ENCODE data around the gene MAF.

DNA sequence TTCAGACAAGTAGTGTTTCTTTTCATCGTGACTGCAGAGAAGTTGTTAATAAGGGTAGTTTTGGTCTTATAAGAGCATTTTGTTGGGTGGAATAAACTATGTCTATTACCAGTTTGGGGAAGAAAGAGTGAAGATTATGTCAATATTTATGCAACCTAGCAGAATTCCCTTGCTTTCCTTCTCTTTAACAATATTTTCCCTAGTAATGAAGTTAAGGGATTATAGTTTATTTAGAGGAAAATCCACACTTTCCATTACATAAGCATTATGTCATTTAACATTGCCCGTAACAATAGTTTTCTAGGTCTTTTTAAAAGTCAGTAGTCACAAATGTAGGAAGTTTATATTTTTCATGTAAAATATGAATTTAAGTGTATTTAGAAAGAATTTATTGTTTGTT lies 2.5 kb upstream of the MAF start:
- TF ChIP-seq, protein P1, sequence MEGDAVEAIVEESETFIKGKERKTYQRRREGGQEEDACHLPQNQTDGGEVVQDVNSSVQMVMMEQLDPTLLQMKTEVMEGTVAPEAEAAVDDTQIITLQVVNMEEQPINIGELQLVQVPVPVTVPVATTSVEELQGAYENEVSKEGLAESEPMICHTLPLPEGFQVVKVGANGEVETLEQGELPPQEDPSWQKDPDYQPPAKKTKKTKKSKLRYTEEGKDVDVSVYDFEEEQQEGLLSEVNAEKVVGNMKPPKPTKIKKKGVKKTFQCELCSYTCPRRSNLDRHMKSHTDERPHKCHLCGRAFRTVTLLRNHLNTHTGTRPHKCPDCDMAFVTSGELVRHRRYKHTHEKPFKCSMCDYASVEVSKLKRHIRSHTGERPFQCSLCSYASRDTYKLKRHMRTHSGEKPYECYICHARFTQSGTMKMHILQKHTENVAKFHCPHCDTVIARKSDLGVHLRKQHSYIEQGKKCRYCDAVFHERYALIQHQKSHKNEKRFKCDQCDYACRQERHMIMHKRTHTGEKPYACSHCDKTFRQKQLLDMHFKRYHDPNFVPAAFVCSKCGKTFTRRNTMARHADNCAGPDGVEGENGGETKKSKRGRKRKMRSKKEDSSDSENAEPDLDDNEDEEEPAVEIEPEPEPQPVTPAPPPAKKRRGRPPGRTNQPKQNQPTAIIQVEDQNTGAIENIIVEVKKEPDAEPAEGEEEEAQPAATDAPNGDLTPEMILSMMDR (conservative IDR thresholded peaks at IDR 0.05; ENCODE audit: low read length), result no peak
- no peak for TF ChIP-seq EZH2phosphoT487 (IDR thresholded peaks at IDR 0.05; ENCODE audit: borderline replicate concordance)
